ENCODE data around the gene IFI44. TPM values are rescaled to one million over a fixed set of nuclear protein-coding genes. Genes with fewer than 3 reads are reported as not detected.

Gene IFI44, protein sequence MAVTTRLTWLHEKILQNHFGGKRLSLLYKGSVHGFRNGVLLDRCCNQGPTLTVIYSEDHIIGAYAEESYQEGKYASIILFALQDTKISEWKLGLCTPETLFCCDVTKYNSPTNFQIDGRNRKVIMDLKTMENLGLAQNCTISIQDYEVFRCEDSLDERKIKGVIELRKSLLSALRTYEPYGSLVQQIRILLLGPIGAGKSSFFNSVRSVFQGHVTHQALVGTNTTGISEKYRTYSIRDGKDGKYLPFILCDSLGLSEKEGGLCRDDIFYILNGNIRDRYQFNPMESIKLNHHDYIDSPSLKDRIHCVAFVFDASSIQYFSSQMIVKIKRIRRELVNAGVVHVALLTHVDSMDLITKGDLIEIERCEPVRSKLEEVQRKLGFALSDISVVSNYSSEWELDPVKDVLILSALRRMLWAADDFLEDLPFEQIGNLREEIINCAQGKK
- total RNA-seq: 38.9 TPM

DNA sequence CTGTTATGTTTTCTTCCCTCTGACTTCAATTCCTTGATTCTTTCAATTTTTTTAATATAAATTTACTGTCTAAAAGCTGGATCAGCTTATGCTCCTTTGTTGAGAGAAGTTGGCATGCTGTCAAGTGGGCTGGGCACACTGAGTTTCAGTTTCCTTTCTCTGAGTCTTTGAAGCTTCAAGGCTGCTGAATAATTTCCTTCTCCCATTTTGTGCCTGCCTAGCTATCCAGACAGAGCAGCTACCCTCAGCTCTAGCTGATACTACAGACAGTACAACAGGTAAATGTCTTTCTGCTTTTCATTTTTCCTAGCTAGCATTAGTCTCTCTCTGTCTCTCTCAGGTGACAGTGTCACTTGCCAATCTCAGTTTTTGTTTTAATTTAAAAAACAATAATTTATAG is at the start of gene IFI44:
Gene IFI44, plus strand, starts transcription at position 204 of the 400 bp plus-strand sequence. CDS start 365 bp downstream, outside the sequence.
- ATAC-seq (peak; percentile 96), DNase-seq (ENCODE audit: low spot score) (peak; percentile 94)
- intact Hi-C loops (cut with DNase I): no loop called here

DNA sequence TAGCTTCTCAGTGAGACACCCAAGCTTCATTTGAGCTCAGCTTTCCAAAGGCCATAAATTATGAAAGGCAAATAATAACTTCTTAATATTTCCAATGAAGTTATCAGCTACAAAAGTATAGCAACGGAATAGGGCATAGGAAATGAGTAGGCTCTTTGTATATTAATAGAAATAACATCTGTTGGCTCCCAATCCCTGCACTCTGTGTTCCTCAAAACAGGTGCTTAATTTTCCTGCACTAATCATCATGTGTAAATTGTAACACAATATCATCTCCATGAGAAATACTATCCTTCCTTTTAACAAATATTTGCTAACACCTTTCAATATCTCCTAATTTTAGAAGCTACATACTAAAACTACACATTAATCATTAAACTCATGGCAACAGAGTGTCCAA is 48.6 kb upstream of the IFI44 start:
- intact Hi-C loops (cut with DNase I): loop anchor here (10.0 kb wide), 1 partner anchor 456 kb away; no protein-coding TSS in a partner anchor
- no peak for ATAC-seq

DNA sequence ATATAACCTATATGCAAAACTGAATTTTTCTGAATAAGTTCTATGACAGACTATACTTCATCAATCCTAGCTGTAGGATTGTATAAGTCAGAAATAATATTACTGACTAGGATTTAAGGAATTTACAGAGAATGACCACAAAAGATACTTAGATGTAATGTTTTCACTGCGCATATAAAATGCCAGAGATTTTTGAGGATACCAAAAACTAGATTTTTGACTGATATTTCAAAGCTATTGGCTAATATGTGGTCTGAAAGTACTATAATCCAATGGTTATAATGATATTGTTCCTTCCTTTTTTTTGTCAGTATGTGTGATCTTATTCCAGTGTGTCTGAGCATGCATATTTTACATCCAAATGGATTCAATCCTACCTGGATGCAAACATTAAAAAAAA is 46.4 kb upstream of the IFI44 start:
- DNase-seq (ENCODE audit: low spot score): no peak
- ATAC-seq: no peak
- intact Hi-C loops (cut with DNase I): loop anchor here (10.0 kb wide), 1 partner anchor 458 kb away; no protein-coding TSS in a partner anchor

More for the DNA sequence above, 48.6 kb upstream of the IFI44 start:
- no peak for DNase-seq (ENCODE audit: low spot score)

- ATAC-seq (no peak), DNase-seq (ENCODE audit: low spot score) (no peak)
- intact Hi-C loops (cut with DNase I): loop anchor here (10.0 kb wide), 1 partner anchor 460 kb away; no protein-coding TSS in a partner anchor
These were observed 45.0 kb upstream of the IFI44 start for GRCh38 chr1:78604643-78605042.

DNA sequence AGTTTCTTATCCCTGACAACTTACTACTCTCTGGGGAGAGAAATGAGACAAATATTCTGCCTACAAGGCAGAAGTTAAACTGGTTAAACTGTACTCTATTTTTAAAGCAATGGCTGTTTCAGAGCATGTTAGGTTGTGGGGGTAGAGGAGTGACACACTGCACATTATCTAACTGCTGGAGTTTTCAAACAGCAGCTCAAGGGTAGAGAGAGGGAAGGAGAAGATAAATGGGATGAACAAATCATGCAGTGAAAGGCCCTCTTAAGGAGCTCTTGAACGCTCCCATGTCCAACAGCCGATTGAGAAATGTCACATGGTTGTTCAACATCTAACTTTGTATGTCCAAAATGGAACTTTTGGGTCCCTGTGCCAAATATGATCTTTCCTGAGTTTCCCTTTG is 43.4 kb upstream of the IFI44 start:
- no peak for DNase-seq (ENCODE audit: low spot score)
- peak; percentile 60 for ATAC-seq
- intact Hi-C loops (cut with DNase I): loop anchor here (10.0 kb wide), 1 partner anchor 461 kb away; no protein-coding TSS in a partner anchor

DNA sequence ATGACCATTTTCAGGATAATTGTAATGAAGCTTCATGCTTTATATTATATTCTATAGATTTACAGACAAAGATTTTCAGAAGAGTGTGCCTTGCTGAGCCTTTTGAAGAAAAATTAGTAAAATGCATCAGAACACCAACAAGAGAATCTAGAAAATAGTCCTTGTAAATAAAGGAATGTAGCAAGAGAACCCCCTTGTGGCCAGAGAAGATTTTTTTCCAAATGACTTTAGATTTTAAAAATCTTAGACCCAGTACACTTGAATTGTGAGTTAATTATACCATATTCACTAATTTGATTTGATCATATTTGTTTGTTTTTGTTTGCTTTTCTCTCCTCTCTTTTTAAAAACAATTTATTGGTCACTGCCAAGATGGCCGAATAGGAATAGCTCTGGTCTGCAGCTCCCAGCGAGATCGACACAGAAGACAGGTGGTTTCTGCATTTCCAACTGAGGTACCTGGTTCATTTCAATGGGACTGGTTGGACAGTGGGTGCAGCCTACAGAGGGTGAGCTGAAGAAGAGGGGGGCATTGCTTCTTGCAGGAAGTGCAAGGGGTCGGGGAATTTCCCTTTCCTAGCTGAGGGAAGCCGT is 42.2 kb upstream of the IFI44 start:
- DNase-seq (ENCODE audit: low spot score): no peak
- peak; percentile 74 for ATAC-seq

DNA sequence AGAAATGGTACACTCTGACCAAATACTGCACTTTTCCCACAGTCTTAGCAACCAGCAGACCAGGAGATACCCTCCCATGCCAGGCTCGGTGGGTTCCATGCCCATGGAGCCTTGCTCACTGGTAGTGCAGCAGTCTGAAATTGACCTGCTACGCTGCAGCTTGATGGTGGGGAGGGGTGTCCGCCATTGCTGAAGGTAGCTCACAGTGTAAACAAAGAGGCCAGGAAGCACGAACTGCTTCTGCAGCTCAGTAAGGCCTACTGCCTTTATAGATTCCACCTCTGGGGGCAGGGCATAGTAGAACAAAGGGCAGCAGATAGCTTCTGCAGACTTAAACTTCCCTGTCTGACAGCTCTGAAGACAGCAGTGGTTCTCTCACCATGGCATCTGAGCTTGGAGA is 41.7 kb upstream of the IFI44 start:
- no peak for ATAC-seq
- no peak for DNase-seq (ENCODE audit: low spot score)
- intact Hi-C loops (cut with DNase I): loop anchor here (10.0 kb wide), 1 partner anchor 463 kb away; no protein-coding TSS in a partner anchor

More for the DNA sequence above, 42.2 kb upstream of the IFI44 start:
- intact Hi-C loops (cut with DNase I): loop anchor here (10.0 kb wide), 1 partner anchor 463 kb away; no protein-coding TSS in a partner anchor

DNA sequence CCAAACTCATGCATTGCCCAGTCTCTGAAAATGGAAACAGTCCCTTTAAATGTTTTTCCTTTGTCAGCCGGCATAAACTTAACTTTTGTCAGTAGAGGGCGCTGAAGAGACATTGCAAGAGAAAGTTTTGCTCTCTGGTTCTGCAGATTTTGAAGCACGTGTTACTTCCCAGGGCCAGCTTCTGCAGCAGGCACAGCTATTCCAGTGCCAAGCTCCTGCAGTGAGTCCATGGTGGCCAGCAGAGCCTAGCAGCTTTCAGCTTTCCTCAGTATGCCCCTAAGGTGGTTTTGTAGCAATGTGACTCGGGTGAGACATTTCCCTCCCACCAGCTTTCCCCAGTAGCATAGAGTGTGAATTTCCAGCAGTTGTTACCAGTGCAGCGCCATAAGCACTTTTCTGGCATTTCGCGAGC is 32.0 kb upstream of the IFI44 start:
- intact Hi-C loops (cut with DNase I): loop anchor here (10.0 kb wide), 1 partner anchor 57 kb away; no protein-coding TSS in a partner anchor
- ATAC-seq (peak; percentile 86), DNase-seq (ENCODE audit: low spot score) (peak; percentile 67)

- DNase-seq (ENCODE audit: low spot score) (no peak), ATAC-seq (no peak)
- intact Hi-C loops (cut with DNase I): loop anchor here (10.0 kb wide), 1 partner anchor 56 kb away; no protein-coding TSS in a partner anchor
These were observed 30.6 kb upstream of the IFI44 start for GRCh38 chr1:78619032-78619431.

GRCh38 chr1:78619446-78619802 is 30.2 kb upstream of the IFI44 start:
- ATAC-seq: peak; percentile 66

DNA sequence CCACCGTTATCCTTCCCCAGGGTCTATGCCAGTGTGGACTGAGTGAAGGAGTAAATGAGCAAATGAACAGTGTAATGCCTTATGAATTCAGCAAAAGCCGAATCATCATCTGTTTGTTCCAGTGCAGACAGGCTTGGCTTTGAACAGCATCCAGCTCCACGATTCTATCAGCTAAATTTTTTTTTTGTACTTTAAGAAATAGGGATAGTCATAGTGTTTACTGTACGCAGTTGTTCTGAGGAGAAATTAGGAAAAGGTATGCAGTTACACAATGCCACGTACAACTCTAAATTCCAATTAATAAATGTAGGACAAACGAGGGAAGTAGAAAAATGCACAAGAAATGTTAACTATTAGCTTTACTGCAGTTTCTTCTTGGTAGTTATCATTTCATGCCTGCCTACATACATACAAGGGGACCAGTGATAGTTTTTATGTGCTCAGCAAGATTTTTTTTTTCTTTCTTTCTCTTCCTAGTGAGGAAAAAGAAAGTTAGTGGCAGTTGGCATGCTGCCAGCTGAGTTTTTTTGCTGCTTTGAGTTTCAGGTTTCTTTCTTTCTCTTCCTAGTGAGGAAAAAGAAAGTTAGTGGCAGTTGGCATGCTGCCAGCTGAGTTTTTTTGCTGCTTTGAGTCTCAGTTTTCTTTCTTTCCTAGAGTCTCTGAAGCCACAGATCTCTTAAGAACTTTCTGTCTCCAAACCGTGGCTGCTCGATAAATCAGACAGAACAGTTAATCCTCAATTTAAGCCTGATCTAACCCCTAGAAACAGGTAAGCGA is 29.6 kb upstream of the IFI44 start, which contains the start of gene IFI44L:
Gene IFI44L, plus strand, starts transcription at position 646 of the 777 bp plus-strand sequence. CDS start 7,468 bp downstream, outside the sequence.
- peak; percentile 70 for DNase-seq (ENCODE audit: low spot score)
- ATAC-seq: peak; percentile 71

More at GRCh38 chr1:78619446-78619802, 30.2 kb upstream of the IFI44 start:
- intact Hi-C loops (cut with DNase I): loop anchor here (10.0 kb wide), 1 partner anchor 55 kb away; no protein-coding TSS in a partner anchor
- DNase-seq (ENCODE audit: low spot score): no peak

GRCh38 chr1:78620666-78621065 is 29.0 kb upstream of the IFI44 start:
- intact Hi-C loops (cut with DNase I): no loop called here
- ATAC-seq: no peak
- no peak for DNase-seq (ENCODE audit: low spot score)

More for the DNA sequence above, 29.6 kb upstream of the IFI44 start, which contains the start of gene IFI44L:
- intact Hi-C loops (cut with DNase I): loop anchor here (10.0 kb wide), 1 partner anchor 55 kb away; no protein-coding TSS in a partner anchor

DNA sequence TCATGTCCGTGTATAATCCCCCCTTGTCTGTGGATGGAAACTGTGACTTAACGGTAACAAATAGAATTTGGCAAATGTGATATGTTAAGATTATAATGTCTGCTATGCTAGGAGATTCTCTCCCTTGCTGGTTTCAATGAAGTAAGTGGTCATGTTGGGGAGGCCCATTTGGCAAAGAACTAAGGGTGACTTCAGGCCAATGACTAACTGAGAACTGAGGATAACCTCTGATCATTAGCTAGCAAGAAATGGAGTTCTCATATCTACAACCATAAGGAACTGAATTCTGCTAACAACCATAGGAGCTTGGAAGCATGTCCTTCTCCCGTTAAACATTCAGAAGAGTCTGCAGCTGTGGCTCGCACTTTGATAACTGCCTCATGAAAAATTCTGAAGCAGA is 27.1 kb upstream of the IFI44 start:
- DNase-seq (ENCODE audit: low spot score): no peak
- ATAC-seq: no peak
- intact Hi-C loops (cut with DNase I): no loop called here

DNA sequence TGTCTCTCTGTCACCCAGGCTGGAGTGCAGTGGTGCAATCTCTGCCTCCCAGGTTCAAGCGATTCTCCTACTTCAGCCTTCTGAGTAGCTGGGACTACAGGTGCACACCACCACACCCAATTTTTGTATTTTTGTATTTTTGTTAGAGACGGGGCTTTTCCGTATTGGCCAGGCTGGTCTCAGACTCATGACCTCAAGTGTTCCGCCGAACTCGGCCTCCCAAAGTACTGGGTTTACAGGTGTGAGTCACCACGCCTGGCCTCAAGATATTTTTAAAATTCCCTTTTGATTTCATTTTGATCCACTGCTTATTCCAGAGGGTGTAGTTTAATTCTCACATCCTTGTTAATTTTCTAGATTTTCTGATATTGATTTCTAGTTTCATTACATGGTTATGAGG is 25.6 kb upstream of the IFI44 start:
- DNase-seq (ENCODE audit: low spot score) (no peak), ATAC-seq (no peak)
- intact Hi-C loops (cut with DNase I): no loop called here

DNA sequence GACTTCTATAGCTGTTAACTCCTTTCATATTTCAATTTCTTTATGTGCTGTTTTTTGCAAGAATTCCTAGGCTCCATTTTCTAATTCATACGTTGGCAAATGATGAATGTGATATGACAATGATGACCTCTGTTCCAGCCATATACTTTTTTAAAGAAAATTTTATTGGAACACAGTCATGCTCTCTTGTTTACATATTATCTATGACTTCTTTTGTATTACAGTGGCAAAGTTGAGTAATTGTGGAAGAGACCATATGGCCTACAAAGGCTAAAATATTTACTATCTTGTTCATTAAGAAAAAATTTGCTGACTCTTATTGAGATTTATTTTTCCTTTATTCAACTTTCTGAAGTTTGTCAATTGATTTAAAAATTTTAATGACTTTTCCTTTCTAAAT is 22.3 kb upstream of the IFI44 start:
- intact Hi-C loops (cut with DNase I): no loop called here
- no peak for DNase-seq (ENCODE audit: low spot score)
- no peak for ATAC-seq

DNA sequence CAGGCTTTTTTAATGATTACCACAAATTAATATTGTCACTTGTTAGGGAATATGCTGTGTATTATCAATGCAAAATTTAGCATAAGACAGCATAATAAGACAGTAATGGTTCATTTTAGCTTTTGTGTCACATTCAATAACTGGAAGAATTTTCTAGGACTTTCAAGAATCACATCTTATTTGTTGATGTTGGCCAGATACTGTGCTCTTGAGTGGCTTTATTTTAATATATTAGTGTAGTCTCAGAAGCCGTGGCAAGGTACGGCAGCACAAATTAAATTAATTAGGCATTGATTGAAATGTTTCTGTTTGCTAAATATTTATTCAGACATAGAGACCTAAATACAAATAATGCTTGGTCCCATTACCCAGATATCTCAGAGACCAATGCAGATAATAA is 19.0 kb upstream of the IFI44 start:
- no peak for DNase-seq (ENCODE audit: low spot score)
- intact Hi-C loops (cut with DNase I): no loop called here
- ATAC-seq: no peak

GRCh38 chr1:78633209-78633608 is 16.4 kb upstream of the IFI44 start:
- intact Hi-C loops (cut with DNase I): no loop called here
- ATAC-seq (no peak), DNase-seq (ENCODE audit: low spot score) (no peak)

- ATAC-seq (no peak), DNase-seq (ENCODE audit: low spot score) (no peak)
- intact Hi-C loops (cut with DNase I): no loop called here
These were observed 9.2 kb upstream of the IFI44 start for GRCh38 chr1:78640462-78640861.

- intact Hi-C loops (cut with DNase I): no loop called here
- no peak for DNase-seq (ENCODE audit: low spot score)
- no peak for ATAC-seq
These were observed 8.1 kb upstream of the IFI44 start for GRCh38 chr1:78641558-78641957.
